ENCODE data around the gene NUAK1.

DNA sequence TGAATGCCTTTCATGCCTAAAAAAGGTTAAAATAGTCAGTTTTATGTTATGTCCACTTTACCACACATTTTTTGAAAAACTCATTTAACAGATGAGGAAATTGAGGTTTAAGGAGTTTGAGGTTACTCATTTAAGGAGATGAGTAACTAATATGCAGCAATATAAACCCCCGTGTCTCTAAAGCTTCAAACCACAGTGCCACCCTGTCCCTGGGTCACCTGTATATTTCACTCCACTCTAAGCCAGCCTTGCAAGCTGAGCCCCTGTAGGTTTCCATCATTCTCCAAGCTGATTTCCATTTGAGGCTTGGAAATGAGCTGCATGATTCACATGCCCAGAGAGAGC, 64.4 kb downstream of the NUAK1 start:
- TF ChIP-seq CTCF (conservative IDR thresholded peaks at IDR 0.05; ENCODE audit: low read depth, low read length) (no peak), EZH2 (IDR thresholded peaks at IDR 0.05; ENCODE audit: borderline replicate concordance, low read depth, low read length, poor library complexity, severe bottlenecking) (no peak)
